ENCODE data around the gene ATP11A. TPM values are rescaled to one million over a fixed set of nuclear protein-coding genes. Genes with fewer than 3 reads are reported as not detected.
A peak's percentile ranks its signal among the peaks of the same experiment; 100 is the strongest.

ATP11A gene
- total and polyA plus RNA-seq, 2 experiments from 2014 or later = 4.9 to 5.0 TPM

DNA sequence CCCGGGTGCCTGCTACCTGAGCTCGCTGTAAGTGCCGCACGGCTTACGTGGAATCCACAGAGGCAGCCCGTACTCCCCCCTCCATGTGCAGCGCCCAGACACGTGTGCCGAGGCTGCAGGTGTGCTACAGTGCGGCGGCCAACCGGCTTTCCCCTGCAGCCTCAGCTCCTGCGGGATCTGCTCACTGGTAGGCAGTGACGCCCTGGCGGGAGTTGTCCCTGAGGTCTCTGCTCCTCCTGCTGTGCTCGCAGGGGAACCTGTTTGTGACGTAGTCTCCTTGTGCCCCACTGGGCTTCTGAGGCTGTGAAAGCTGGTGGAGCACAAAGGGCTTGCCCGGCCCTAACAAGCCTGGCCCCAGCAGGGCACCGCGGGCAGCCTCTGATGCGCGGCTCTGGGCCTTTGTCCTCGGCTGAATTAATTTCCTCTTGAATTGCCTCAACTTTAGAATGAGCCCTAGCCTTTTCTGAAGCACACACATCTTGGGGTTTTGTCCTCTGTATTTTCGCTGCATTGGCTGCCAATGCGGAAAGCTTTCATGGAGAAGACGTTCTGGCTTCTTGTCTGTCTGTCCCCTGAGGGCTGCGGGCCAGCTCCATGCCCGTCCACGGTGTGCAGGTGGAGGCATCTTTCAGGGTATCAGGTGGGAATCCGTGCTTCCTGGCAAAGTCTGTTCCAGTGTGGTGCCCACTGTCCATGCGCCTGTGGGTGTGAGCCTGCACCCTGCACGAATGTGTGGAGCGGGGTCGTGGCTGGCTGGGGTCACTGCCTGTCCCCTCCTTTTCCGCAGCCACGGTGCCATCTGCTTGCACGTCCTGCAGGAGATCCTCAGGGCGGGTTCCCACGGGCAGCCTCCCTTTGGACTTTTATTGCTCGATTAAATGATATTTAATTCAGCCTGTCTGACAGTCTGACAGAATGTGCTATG, 201.9 kb downstream of the ATP11A start:
- Histone ChIP-seq H3F3A (ENCODE audit: insufficient read depth) (0 out of 2 replicates have a peak, but pooled peaks cover 2% of the 10 kb centered on the region), H3K27ac (no peak overlapping the region), H3K9me2 (ENCODE audit: insufficient read depth) (no peaks in the 10 kb centered on the region), H3K9ac (no peak overlapping the region), H2AFZ (no peak overlapping the region), H3K4me2 (ENCODE audit: unreplicated experiment) (no peak overlapping the region), H4K20me1 (ENCODE audit: insufficient read depth) (no peaks in the 10 kb centered on the region), H3K36me3 (ENCODE audit: low read depth) (no peaks in the 10 kb centered on the region), H3K4me3 (no peak overlapping the region), H3K4me1 (ENCODE audit: insufficient read depth) (no peaks in the 10 kb centered on the region), H3K79me2 (ENCODE audit: insufficient read depth) (no peaks in the 10 kb centered on the region), H3K27me3 (replicated peaks; ENCODE audit: insufficient read depth) (peaks cover 46% of the 10 kb centered on the region), H3K9me3 (ENCODE audit: low read depth) (no peaks in the 10 kb centered on the region)
- 48 to 51% methylated on average over 40 of the region's 40 CpGs for WGBS, 2 experiments (ENCODE audit: low coverage in 1 of 2, low lambda C conversion rate in 2 of 2, missing lambda C conversion rate in 2 of 2)
- DNase-seq = no peak
- in situ Hi-C loops (cut with MboI) = no loop called here
- no peak for TF ChIP-seq EZH2 (IDR thresholded peaks at IDR 0.05; ENCODE audit: insufficient read depth, poor library complexity, severe bottlenecking)
- TF ChIP-seq EZH2phosphoT487 (IDR thresholded peaks at IDR 0.05; ENCODE audit: insufficient read depth, low read depth) = no peak

- no peaks in the 10 kb centered on the region for H3K4me1 ChIP-seq (ENCODE audit: insufficient read depth)
- no peak for DNase-seq
- no peaks in the 10 kb centered on the region for H4K20me1 ChIP-seq (ENCODE audit: insufficient read depth)
- peaks cover 49% of the 10 kb centered on the region for H3K27me3 ChIP-seq (replicated peaks; ENCODE audit: insufficient read depth)
- no peaks in the 10 kb centered on the region for H3F3A ChIP-seq (ENCODE audit: insufficient read depth)
- H3K9ac ChIP-seq = no peak overlapping the region
- H3K9me3 ChIP-seq (ENCODE audit: low read depth) = no peaks in the 10 kb centered on the region
- TF ChIP-seq EZH2phosphoT487 (IDR thresholded peaks at IDR 0.05; ENCODE audit: insufficient read depth, low read depth) = no peak
- no peak for TF ChIP-seq EZH2 (IDR thresholded peaks at IDR 0.05; ENCODE audit: insufficient read depth, poor library complexity, severe bottlenecking)
- H2AFZ ChIP-seq = no peak overlapping the region
- no peak overlapping the region for H3K4me3 ChIP-seq
- WGBS, 2 experiments (ENCODE audit: low coverage in 1 of 2, low lambda C conversion rate in 2 of 2, missing lambda C conversion rate in 2 of 2) = 16 to 19% methylated on average over 22 of the region's 22 CpGs
- in situ Hi-C loops (cut with MboI) = no loop called here
- H3K9me2 ChIP-seq (ENCODE audit: insufficient read depth) = no peaks in the 10 kb centered on the region
- no peaks in the 10 kb centered on the region for H3K79me2 ChIP-seq (ENCODE audit: insufficient read depth)
- no peak overlapping the region for H3K4me2 ChIP-seq (ENCODE audit: unreplicated experiment)
- no peaks in the 10 kb centered on the region for H3K36me3 ChIP-seq (ENCODE audit: low read depth)
- H3K27ac ChIP-seq = no peak overlapping the region
Measured at GRCh38 chr13:112892426-112893206, 202.8 kb downstream of the ATP11A start.

DNA sequence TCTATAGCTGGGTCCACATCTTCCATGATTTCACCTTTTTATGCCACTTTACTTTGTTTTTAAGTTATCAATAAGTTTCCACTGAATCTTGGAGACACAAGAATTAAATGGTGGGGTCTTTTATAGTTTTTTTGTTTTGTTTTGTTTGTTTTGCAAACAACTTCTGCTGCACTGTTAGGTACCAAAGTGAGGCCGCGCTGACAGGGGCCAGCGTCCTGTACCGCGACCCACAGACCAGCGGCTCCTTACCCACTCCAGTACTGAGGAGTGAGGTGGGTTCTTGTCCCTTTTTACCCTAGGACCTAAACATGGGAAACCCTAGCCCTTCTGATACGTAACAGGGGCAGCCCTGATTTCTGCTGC, 203.3 kb downstream of the ATP11A start:
- no peak overlapping the region for H3K4me3 ChIP-seq
- no peaks in the 10 kb centered on the region for H4K20me1 ChIP-seq (ENCODE audit: insufficient read depth)
- no peaks in the 10 kb centered on the region for H3K9me3 ChIP-seq (ENCODE audit: low read depth)
- H3K36me3 ChIP-seq (ENCODE audit: low read depth) = no peaks in the 10 kb centered on the region
- H3K27ac ChIP-seq = no peak overlapping the region
- no peaks in the 10 kb centered on the region for H3K4me1 ChIP-seq (ENCODE audit: insufficient read depth)
- H3K27me3 ChIP-seq (replicated peaks; ENCODE audit: insufficient read depth) = peaks cover 49% of the 10 kb centered on the region
- no peaks in the 10 kb centered on the region for H3K79me2 ChIP-seq (ENCODE audit: insufficient read depth)
- TF ChIP-seq EZH2phosphoT487 (IDR thresholded peaks at IDR 0.05; ENCODE audit: insufficient read depth, low read depth) = no peak
- no peak for TF ChIP-seq EZH2 (IDR thresholded peaks at IDR 0.05; ENCODE audit: insufficient read depth, poor library complexity, severe bottlenecking)
- in situ Hi-C loops (cut with MboI) = no loop called here
- H3K9me2 ChIP-seq (ENCODE audit: insufficient read depth) = no peaks in the 10 kb centered on the region
- no peak overlapping the region for H2AFZ ChIP-seq
- WGBS, 2 experiments (ENCODE audit: low coverage in 1 of 2, low lambda C conversion rate in 2 of 2, missing lambda C conversion rate in 2 of 2) = 78 to 83% methylated on average over 7 of the region's 7 CpGs
- H3F3A ChIP-seq (ENCODE audit: insufficient read depth) = no peaks in the 10 kb centered on the region
- no peak overlapping the region for H3K4me2 ChIP-seq (ENCODE audit: unreplicated experiment)
- H3K9ac ChIP-seq = no peak overlapping the region
- no peak for DNase-seq

DNA sequence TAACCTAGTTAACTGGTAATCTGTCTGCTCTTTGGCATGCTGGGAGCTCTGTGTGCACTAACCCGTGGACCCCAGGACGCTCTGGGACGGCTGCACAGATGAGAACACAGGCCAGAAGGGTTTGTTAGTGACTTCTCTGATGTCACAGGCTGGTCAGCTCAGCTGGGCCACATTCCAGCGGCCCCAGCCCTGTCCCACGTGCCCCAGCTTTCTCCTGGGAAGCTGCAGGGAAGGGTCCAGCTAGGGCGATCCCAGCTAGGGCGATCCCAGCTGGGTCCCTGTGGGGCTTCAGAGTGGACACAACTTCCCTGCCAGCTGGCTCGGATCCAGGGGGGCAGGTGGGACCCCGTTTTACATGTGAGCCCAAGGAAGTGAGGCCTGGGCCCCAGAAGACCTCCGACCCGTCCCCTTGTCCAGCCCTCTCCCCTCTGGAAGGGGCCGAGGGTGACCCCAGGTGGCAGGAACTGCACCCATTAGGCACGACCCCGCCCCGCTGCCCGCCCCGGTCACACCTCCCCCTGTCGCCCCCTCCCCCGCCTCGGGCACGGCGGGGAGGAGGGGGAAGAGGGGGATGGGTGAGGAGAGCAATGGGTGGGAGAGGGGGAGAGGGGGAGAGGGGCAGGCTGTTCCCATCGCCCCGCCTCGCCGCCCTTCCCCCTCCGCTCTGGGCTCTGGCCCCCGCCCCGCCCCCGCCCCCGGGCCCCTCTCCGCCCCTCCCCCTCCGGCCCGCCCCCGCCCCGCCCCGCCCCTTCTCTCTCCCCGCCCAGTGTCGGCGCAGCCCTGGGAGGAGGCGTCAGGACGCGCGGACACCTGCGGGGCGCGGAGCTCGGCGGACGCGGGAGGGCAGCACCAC, 204.0 kb downstream of the ATP11A start:
- no peaks in the 10 kb centered on the region for H4K20me1 ChIP-seq (ENCODE audit: insufficient read depth)
- no peak overlapping the region for H3K4me2 ChIP-seq (ENCODE audit: unreplicated experiment)
- peaks cover 49% of the 10 kb centered on the region for H3K27me3 ChIP-seq (replicated peaks; ENCODE audit: insufficient read depth)
- H2AFZ ChIP-seq = no peak overlapping the region
- no peak overlapping the region for H3K9ac ChIP-seq
- TF ChIP-seq EZH2 (IDR thresholded peaks at IDR 0.05; ENCODE audit: insufficient read depth, poor library complexity, severe bottlenecking) (no peak), EZH2phosphoT487 (IDR thresholded peaks at IDR 0.05; ENCODE audit: insufficient read depth, low read depth) (no peak)
- H3K9me3 ChIP-seq (ENCODE audit: low read depth) = no peaks in the 10 kb centered on the region
- 5 to 10% methylated on average over 19 to 44 of the region's 51 CpGs for WGBS, 2 experiments (ENCODE audit: low coverage in 1 of 2, low lambda C conversion rate in 2 of 2, missing lambda C conversion rate in 2 of 2)
- in situ Hi-C loops (cut with MboI) = no loop called here
- no peaks in the 10 kb centered on the region for H3K9me2 ChIP-seq (ENCODE audit: insufficient read depth)
- H3K4me3 ChIP-seq = no peak overlapping the region
- H3K4me1 ChIP-seq (ENCODE audit: insufficient read depth) = no peaks in the 10 kb centered on the region
- no peaks in the 10 kb centered on the region for H3K36me3 ChIP-seq (ENCODE audit: low read depth)
- H3F3A ChIP-seq (ENCODE audit: insufficient read depth) = no peaks in the 10 kb centered on the region
- DNase-seq = peak; percentile 33
- H3K79me2 ChIP-seq (ENCODE audit: insufficient read depth) = no peaks in the 10 kb centered on the region
- no peak overlapping the region for H3K27ac ChIP-seq
